Measurements from ENCODE around the gene TMCO4.
A peak's percentile ranks its signal among the peaks of the same experiment; 100 is the strongest.

The TMCO4 gene

DNA sequence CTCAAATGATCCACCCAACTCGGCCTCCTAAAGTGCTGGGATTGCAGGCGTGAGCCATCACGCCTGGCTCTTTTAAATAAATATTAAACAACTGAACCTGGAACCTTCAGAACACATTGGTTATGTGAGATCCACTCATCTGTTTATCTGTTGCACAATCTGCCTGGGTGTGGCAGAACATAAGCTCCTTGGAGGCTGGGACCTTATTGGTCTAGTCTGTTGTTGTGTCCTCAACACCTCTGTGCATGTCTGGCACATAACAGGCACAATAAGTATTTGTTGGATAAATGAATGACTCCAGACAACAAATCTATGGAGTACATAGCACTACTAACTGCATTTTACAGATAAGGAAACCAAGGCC is 159.7 kb downstream of the TMCO4 start:
- TF ChIP-seq FOXM1 (IDR thresholded peaks at IDR 0.05; ENCODE audit: borderline replicate concordance, low read depth) (no peak), CEBPB (IDR thresholded peaks at IDR 0.05) (peak; percentile 82)

DNA sequence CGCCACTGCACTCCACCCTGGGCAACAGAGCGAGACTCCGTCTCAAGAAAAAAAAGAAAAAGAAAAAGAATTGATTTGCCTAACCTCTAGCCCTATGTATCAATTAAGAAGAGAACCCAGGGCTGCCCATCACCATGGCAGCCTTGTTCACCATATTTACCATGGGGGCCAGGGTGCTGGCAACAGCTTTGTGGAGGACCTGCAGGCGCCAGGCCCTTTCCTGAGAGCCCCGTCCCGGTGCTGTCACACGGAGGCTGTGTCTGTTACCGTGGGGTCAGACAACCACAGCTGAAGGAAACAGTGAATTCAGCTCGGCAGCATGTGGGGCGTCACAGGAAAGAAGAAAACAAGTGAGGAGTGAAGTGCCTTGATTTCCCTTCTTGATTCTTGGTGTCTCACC is 162.1 kb downstream of the TMCO4 start:
- TF ChIP-seq, protein P1, sequence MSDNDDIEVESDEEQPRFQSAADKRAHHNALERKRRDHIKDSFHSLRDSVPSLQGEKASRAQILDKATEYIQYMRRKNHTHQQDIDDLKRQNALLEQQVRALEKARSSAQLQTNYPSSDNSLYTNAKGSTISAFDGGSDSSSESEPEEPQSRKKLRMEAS (IDR thresholded peaks at IDR 0.05) = no peak
- no peak for TF ChIP-seq RAD21 (IDR thresholded peaks at IDR 0.05; ENCODE audit: low read depth)
- TF ChIP-seq CREB1 (IDR thresholded peaks at IDR 0.05; ENCODE audit: low read depth) = no peak
- no peak for TF ChIP-seq TEAD4 (IDR thresholded peaks at IDR 0.05)
- no peak for TF ChIP-seq USF1 (IDR thresholded peaks at IDR 0.05)
- TF ChIP-seq TCF12 (IDR thresholded peaks at IDR 0.05; ENCODE audit: low read depth) = no peak
- no peak for TF ChIP-seq EGR1 (IDR thresholded peaks at IDR 0.05)
- no peak for TF ChIP-seq REST (IDR thresholded peaks at IDR 0.05; ENCODE audit: low read depth)
- no peak for TF ChIP-seq YY1 (IDR thresholded peaks at IDR 0.05; ENCODE audit: low read depth)
- TF ChIP-seq NFIC (IDR thresholded peaks at IDR 0.05) = no peak
- TF ChIP-seq EP300 (IDR thresholded peaks at IDR 0.05; ENCODE audit: borderline replicate concordance) = no peak
- no peak for TF ChIP-seq CEBPB (IDR thresholded peaks at IDR 0.05)
- TF ChIP-seq ZBTB7A (IDR thresholded peaks at IDR 0.05; ENCODE audit: low read depth) = no peak

DNA sequence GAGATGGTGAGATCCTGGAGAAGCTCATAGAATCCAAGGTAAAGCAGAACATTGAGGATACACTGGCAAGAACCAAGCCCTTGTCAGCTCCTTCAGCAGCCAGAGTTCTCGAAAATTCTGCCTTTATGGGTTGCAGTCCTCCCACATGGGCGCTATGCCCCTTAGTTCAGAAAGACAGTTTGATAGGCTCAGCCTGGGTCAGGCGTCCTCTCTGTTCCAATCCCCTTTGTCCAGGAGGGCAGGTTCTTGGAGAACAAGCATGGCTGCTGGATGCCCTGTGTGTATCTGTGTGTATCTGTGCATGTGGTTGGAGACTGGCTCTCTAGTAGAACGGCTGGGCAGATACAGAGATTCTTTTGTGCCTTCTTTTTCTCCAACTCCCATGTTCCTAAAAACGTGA is 163.7 kb downstream of the TMCO4 start:
- TF ChIP-seq, protein P1 (IDR thresholded peaks at IDR 0.05) = no peak
- TF ChIP-seq TEAD4 (IDR thresholded peaks at IDR 0.05) (no peak), EP300 (IDR thresholded peaks at IDR 0.05; ENCODE audit: borderline replicate concordance) (no peak), REST (IDR thresholded peaks at IDR 0.05; ENCODE audit: low read depth) (no peak), YY1 (IDR thresholded peaks at IDR 0.05; ENCODE audit: low read depth) (no peak), NFIC (IDR thresholded peaks at IDR 0.05) (no peak), TCF12 (IDR thresholded peaks at IDR 0.05; ENCODE audit: low read depth) (no peak), RAD21 (IDR thresholded peaks at IDR 0.05; ENCODE audit: low read depth) (no peak)

DNA sequence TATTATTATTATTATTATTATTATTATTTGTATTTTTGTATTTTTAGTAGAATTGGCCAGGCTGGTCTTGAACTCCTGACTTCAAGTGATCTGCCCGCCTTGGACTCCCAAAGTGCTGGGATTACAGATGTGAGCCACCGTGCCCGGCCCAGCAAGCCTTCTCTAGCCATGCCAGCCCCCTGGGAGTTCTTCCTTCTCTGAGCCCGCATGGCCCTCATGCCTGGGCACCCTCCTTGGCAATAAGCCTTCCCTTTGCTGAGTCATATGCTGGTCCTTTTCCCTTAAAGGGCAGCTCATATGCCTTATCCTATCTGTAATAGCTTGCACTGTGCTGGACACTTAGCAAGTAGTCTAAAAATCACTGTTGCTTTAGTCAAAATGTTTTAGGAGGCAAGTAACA is 164.1 kb downstream of the TMCO4 start:
- TF ChIP-seq NFIC (IDR thresholded peaks at IDR 0.05) = no peak
- no peak for TF ChIP-seq ZBTB7A (IDR thresholded peaks at IDR 0.05; ENCODE audit: low read depth)
- no peak for TF ChIP-seq TCF12 (IDR thresholded peaks at IDR 0.05; ENCODE audit: low read depth)
- no peak for TF ChIP-seq YY1 (IDR thresholded peaks at IDR 0.05; ENCODE audit: low read depth)

GRCh38 chr1:19633106-19633505 is 166.6 kb downstream of the TMCO4 start:
- TF ChIP-seq REST (IDR thresholded peaks at IDR 0.05; ENCODE audit: low read depth) (no peak), NFIC (IDR thresholded peaks at IDR 0.05) (no peak), TEAD4 (IDR thresholded peaks at IDR 0.05) (no peak), USF1 (IDR thresholded peaks at IDR 0.05) (no peak), EP300 (IDR thresholded peaks at IDR 0.05; ENCODE audit: borderline replicate concordance) (no peak), ZBTB7A (IDR thresholded peaks at IDR 0.05; ENCODE audit: low read depth) (no peak), EGR1 (IDR thresholded peaks at IDR 0.05) (no peak), CEBPB (IDR thresholded peaks at IDR 0.05) (no peak), TCF12 (IDR thresholded peaks at IDR 0.05; ENCODE audit: low read depth) (no peak), FOXM1 (IDR thresholded peaks at IDR 0.05; ENCODE audit: borderline replicate concordance, low read depth) (no peak), YY1 (IDR thresholded peaks at IDR 0.05; ENCODE audit: low read depth) (no peak), TAF1 (IDR thresholded peaks at IDR 0.05; ENCODE audit: low read depth) (no peak), RAD21 (IDR thresholded peaks at IDR 0.05; ENCODE audit: low read depth) (no peak), CREB1 (IDR thresholded peaks at IDR 0.05; ENCODE audit: low read depth) (no peak)
- TF ChIP-seq, protein P1 (IDR thresholded peaks at IDR 0.05) = no peak
